Suprapubic skin (tissue), 4 donors: ENCODE measurements around the gene RGS2. TPM values are rescaled to one million over a fixed set of nuclear protein-coding genes. Genes with fewer than 3 reads are reported as not detected.

ENCODE experiments used
- DNase-seq, 2 donors: peaks; one replicate each; pipeline ENCODE4 v3.0.0-alpha.2; 2019; ENCODE audit warnings: low spot score in 2 of 2
- H3K27ac ChIP-seq: fragments of 200-600 bp; sonication (generic); one replicate; pipeline ENCODE4 v1.5.1; 2019
- H3K27me3 ChIP-seq: fragments of 200-600 bp; sonication (generic); one replicate; pipeline ENCODE4 v1.5.1; 2019
- H3K36me3 ChIP-seq: fragments of 200-600 bp; sonication (generic); one replicate; pipeline ENCODE4 v1.5.1; 2019
- H3K4me1 ChIP-seq: fragments of 200-600 bp; sonication (generic); one replicate; pipeline ENCODE4 v1.5.1; 2019
- H3K4me3 ChIP-seq: fragments of 200-600 bp; sonication (generic); one replicate; pipeline ENCODE4 v1.5.1; 2019; ENCODE audit warnings: mild to moderate bottlenecking
- H3K9me3 ChIP-seq: fragments of 200-600 bp; sonication (generic); one replicate; pipeline ENCODE4 v1.5.1; 2019
- EP300 ChIP-seq: sonication (generic); formaldehyde crosslinking; IDR thresholded peaks from one replicate; pipeline ENCODE4 v1.6.1; 2017; ENCODE audit warnings: antibody characterized with exemption
- POLR2A ChIP-seq, 2 donors: fragments of 450-650 bp; IDR thresholded peaks; one replicate each; pipeline ENCODE4 v1.6.1; 2017; ENCODE audit warnings: antibody characterized with exemption in 2 of 2, mild to moderate bottlenecking in 2 of 2, moderate library complexity in 2 of 2
- POLR2AphosphoS5 ChIP-seq, 3 donors: sonication (generic); formaldehyde crosslinking; IDR thresholded peaks; one replicate each; pipeline ENCODE4 v1.6.1; 2017; ENCODE audit warnings: antibody characterized with exemption in 3 of 3
- WGBS: methylation state at CpG from one replicate; pipeline ENCODE4 v1.1.5; 2018; 5-methylcytosine and 5-hydroxymethylcytosine counted together
- total RNA-seq, 4 donors: library from RNA; depleted of rRNA; stranded (reverse); fragments of >200 nt; gene quantifications; one replicate each; pipeline ENCODE4 v1.1.0, GENCODE V29; 2016
- TF ChIP-seq, protein P1 (sequence below), 2 donors: fragments of 200-600 bp in 1 of 2; fragments of 450-650 bp in 1 of 2; sonication (generic) in 1 of 2; IDR thresholded peaks; one replicate each; pipeline ENCODE4 v1.5.1; 2016 to 2019; ENCODE audit warnings: antibody characterized with exemption in 2 of 2, mild to moderate bottlenecking in 1 of 2, moderate library complexity in 1 of 2

The RGS2 gene, protein sequence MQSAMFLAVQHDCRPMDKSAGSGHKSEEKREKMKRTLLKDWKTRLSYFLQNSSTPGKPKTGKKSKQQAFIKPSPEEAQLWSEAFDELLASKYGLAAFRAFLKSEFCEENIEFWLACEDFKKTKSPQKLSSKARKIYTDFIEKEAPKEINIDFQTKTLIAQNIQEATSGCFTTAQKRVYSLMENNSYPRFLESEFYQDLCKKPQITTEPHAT
- total RNA-seq = 10 to 100 TPM; 20.4 to 84.5 (median 36.4) TPM

GRCh38 chr1:192808518-192809306 lies at the start of gene RGS2:
TSS of gene RGS2 (plus strand) at chr1:192809039. CDS start at chr1:192809072, 33 bp downstream.
- TF ChIP-seq POLR2AphosphoS5 (IDR thresholded peaks at IDR 0.05) (peak; percentile 82 to 95 (median 89)), POLR2A (IDR thresholded peaks at IDR 0.05) (peak; percentile 95 to 98), EP300 (no peak)
- Histone ChIP-seq H3K9me3 (no peaks in the 10 kb centered on the region), H3K4me3 (peak within 1 kb of the TSS; percentile 90), H3K27ac (peak within 1 kb of the TSS; percentile 93), H3K4me1 (peaks cover 32% of the 10 kb centered on the region), H3K36me3 (peaks cover 9% of the 10 kb centered on the region), H3K27me3 (no peaks in the 10 kb centered on the region)
- DNase-seq = peak; percentile 92 to 93
- WGBS = under 1% methylated on average over 36 of the region's 72 CpGs

DNA sequence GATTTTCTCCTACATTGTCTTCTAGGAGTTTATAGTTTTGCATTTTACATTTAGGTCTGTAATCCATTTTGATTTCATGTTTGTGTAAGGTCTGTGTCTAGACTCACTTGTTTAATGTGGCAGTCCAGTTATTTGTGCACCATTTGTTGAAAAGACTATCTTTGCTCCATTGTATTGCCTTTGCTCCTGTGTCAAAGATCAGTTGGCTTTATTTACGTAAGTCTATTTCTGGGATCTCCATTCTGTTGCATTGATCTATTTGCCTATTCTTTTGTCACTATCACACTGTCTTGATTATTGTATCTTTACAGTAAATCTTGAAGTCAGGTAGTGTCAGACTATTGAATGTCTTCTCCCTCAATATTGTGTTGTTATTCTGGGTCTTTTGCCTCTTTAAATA lies 49.7 kb upstream of the RGS2 start:
- Histone ChIP-seq H3K36me3 (no peaks in the 10 kb centered on the region), H3K27ac (no peak overlapping the region), H3K4me3 (no peak overlapping the region), H3K4me1 (no peaks in the 10 kb centered on the region), H3K27me3 (no peaks in the 10 kb centered on the region), H3K9me3 (no peaks in the 10 kb centered on the region)
- no peak for TF ChIP-seq EP300
- no peak for TF ChIP-seq POLR2AphosphoS5 (IDR thresholded peaks at IDR 0.05)
- TF ChIP-seq, protein P1, sequence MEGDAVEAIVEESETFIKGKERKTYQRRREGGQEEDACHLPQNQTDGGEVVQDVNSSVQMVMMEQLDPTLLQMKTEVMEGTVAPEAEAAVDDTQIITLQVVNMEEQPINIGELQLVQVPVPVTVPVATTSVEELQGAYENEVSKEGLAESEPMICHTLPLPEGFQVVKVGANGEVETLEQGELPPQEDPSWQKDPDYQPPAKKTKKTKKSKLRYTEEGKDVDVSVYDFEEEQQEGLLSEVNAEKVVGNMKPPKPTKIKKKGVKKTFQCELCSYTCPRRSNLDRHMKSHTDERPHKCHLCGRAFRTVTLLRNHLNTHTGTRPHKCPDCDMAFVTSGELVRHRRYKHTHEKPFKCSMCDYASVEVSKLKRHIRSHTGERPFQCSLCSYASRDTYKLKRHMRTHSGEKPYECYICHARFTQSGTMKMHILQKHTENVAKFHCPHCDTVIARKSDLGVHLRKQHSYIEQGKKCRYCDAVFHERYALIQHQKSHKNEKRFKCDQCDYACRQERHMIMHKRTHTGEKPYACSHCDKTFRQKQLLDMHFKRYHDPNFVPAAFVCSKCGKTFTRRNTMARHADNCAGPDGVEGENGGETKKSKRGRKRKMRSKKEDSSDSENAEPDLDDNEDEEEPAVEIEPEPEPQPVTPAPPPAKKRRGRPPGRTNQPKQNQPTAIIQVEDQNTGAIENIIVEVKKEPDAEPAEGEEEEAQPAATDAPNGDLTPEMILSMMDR (IDR thresholded peaks at IDR 0.05) = no peak
- no peak for TF ChIP-seq POLR2A (IDR thresholded peaks at IDR 0.05)
- whole genome bisulfite sequencing = 100% methylated on average over 1 of the region's 1 CpG
- DNase-seq = no peak

DNA sequence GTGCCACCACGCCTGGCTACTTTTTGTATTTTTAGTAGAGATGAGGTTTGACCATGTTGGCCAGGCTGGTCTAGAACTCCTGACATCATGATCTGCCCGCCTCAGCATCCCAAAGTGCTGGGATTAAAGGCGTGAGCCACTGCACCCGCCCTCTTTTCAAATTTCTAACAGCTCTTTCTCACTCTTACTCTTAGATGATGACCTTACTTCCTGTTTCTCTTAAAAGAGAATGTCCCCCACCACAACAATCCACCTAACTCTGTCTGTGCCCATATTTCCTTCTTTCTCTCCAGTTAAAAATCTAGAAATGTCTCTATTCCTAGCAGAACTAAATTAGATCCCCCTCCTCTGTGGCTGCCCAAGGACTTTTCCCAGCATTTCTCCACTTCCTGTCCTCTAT lies 46.6 kb upstream of the RGS2 start:
- no peaks in the 10 kb centered on the region for H3K4me1 ChIP-seq
- H3K27ac ChIP-seq = no peak overlapping the region
- H3K27me3 ChIP-seq = no peaks in the 10 kb centered on the region
- H3K36me3 ChIP-seq = no peaks in the 10 kb centered on the region
- TF ChIP-seq, protein P1 (IDR thresholded peaks at IDR 0.05) = no peak
- TF ChIP-seq POLR2A (IDR thresholded peaks at IDR 0.05) = no peak
- H3K4me3 ChIP-seq = no peak overlapping the region
- H3K9me3 ChIP-seq = no peaks in the 10 kb centered on the region
- WGBS = 97% methylated on average over 4 of the region's 4 CpGs
- DNase-seq = no peak

DNA sequence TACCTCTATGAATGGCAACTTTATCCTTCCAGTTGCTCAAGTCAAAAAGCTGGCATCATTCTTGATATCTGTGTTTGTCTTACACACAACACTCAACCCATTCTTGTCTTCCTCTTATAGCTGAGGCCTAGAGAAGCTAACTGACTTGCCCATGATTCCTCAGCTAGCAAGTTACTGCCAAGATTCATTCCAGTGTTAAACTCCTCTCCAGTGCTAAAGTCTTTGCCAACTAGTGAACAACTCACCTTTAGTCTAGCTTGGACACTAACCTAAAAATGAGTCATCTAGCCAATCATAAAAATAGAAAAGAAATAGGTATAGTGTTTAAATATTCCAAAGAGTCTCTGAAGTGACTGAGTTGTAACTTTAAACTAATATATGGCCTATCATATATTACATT lies 45.6 kb upstream of the RGS2 start:
- DNase-seq = no peak

DNA sequence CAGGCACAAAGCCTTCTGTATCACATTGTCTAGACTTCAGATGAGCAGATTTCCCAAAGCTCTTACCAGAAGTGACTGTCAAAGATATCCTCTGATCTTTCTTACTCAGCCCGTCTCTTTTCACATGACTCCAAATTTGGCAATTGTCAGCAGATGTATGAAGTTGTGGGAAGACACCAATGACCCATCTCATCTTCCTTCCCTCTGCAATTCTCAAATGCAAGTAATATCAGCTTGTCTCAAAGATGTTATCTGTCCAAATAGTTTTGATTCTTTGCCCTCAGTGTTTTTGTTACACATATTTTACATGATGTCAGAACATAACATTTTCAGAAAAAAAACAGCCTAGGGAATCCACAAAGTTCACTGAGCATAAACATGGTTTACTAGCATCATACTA lies 45.1 kb upstream of the RGS2 start:
- Histone ChIP-seq H3K4me3 (no peak overlapping the region), H3K27ac (no peak overlapping the region), H3K9me3 (no peaks in the 10 kb centered on the region), H3K4me1 (no peaks in the 10 kb centered on the region), H3K36me3 (no peaks in the 10 kb centered on the region), H3K27me3 (no peaks in the 10 kb centered on the region)
- DNase-seq = no peak
- WGBS = 41% methylated on average over 1 of the region's 1 CpG
- TF ChIP-seq, protein P1 (IDR thresholded peaks at IDR 0.05) = no peak

More for the DNA sequence above, 45.6 kb upstream of the RGS2 start:
- Histone ChIP-seq H3K9me3 (no peaks in the 10 kb centered on the region), H3K36me3 (no peaks in the 10 kb centered on the region), H3K4me3 (no peak overlapping the region), H3K27ac (no peak overlapping the region), H3K27me3 (no peaks in the 10 kb centered on the region), H3K4me1 (no peaks in the 10 kb centered on the region)
- no peak for TF ChIP-seq POLR2AphosphoS5 (IDR thresholded peaks at IDR 0.05)
- TF ChIP-seq, protein P1 (IDR thresholded peaks at IDR 0.05) = no peak
- TF ChIP-seq EP300 = no peak
- TF ChIP-seq POLR2A (IDR thresholded peaks at IDR 0.05) = no peak
